Neural cell (in vitro differentiated cells): ENCODE data around the gene TTC32. TPM values are rescaled to one million over a fixed set of nuclear protein-coding genes. Genes with fewer than 3 reads are reported as not detected.

Experiments used
- H2AFZ ChIP-seq: fragments of 200-600, 300-800 bp; sonication (generic), shearing (Covaris generic); 2 replicates; pipeline ENCODE4 v1.6.0; 2014; ENCODE audit warnings: low read depth, mild to moderate bottlenecking, antibody characterized with exemption, low read length, moderate library complexity
- H3F3A ChIP-seq: fragments of 200-600 bp; shearing (Covaris generic); 2 replicates; pipeline ENCODE4 v1.6.1; 2016; ENCODE audit warnings: mild to moderate bottlenecking, moderate library complexity, mixed read lengths, antibody characterized with exemption, low read length; ENCODE audit not compliant: insufficient read depth, poor library complexity, severe bottlenecking
- H3K27ac ChIP-seq: fragments of 200-600, 300-800 bp; sonication (generic), shearing (Covaris generic); 2 replicates; pipeline ENCODE4 v1.5.1; 2014; ENCODE audit warnings: mild to moderate bottlenecking, low read length, moderate library complexity
- H3K27me3 ChIP-seq: fragments of 300-800, 200-600 bp; sonication (generic), shearing (Covaris generic); 2 replicates; pipeline ENCODE4 v1.6.0; 2014; ENCODE audit warnings: mild to moderate bottlenecking, low read depth, low read length, moderate library complexity; ENCODE audit not compliant: insufficient read depth
- H3K36me3 ChIP-seq: fragments of 300-800, 200-600 bp; sonication (generic), shearing (Covaris generic); 2 replicates; pipeline ENCODE4 v1.5.1; 2014; ENCODE audit warnings: mild to moderate bottlenecking, antibody characterized with exemption, low read length, moderate library complexity; ENCODE audit not compliant: insufficient read depth
- H3K4me2 ChIP-seq: fragments of 300-800, 200-600 bp; sonication (generic), shearing (Covaris generic); 2 replicates; pipeline ENCODE4 v1.6.0; 2014; ENCODE audit warnings: mild to moderate bottlenecking, low read length
- H3K4me3 ChIP-seq: fragments of 300-800, 200-600 bp; sonication (generic), shearing (Covaris generic); 2 replicates; pipeline ENCODE4 v1.5.1; 2014; ENCODE audit warnings: mild to moderate bottlenecking, low read length, moderate library complexity
- H3K79me2 ChIP-seq: fragments of 200-600 bp; shearing (Covaris generic); replicated peaks from 2 replicates; pipeline ENCODE4 v1.6.0; 2014; ENCODE audit warnings: mild to moderate bottlenecking, low read length, moderate library complexity; ENCODE audit not compliant: insufficient read depth
- H3K9ac ChIP-seq: fragments of 300-800, 200-600 bp; sonication (generic), shearing (Covaris generic); 2 replicates; pipeline ENCODE4 v1.6.1; 2016; ENCODE audit warnings: mild to moderate bottlenecking, low read length, mixed read lengths
- H3K9me2 ChIP-seq: fragments of 200-600 bp; shearing (Covaris generic); 2 replicates; pipeline ENCODE4 v1.6.1; 2016; ENCODE audit warnings: mild to moderate bottlenecking, low read length, mixed read lengths; ENCODE audit not compliant: insufficient read depth
- H3K9me3 ChIP-seq: fragments of 200-600, 300-800 bp; sonication (generic), shearing (Covaris generic); 2 replicates; pipeline ENCODE4 v1.6.1; 2016; ENCODE audit warnings: mild to moderate bottlenecking, mixed run types, low read length, moderate library complexity, mixed read lengths
- H4K20me1 ChIP-seq: fragments of 200-600 bp; shearing (Covaris generic); 2 replicates; pipeline ENCODE4 v1.6.1; 2016; ENCODE audit warnings: mild to moderate bottlenecking, mixed run types; ENCODE audit not compliant: insufficient read depth
- CTCF ChIP-seq: fragments of 450-650 bp; IDR thresholded peaks from 2 replicates; pipeline ENCODE4 v1.5.1; 2014; ENCODE audit warnings: antibody characterized with exemption, mild to moderate bottlenecking, moderate library complexity; ENCODE audit not compliant: poor library complexity, severe bottlenecking
- EP300 ChIP-seq: fragments of 450-650 bp; conservative IDR thresholded peaks from 2 replicates; pipeline ENCODE4 v1.6.1; 2014; ENCODE audit warnings: antibody characterized with exemption, mild to moderate bottlenecking, moderate library complexity; ENCODE audit not compliant: poor library complexity, severe bottlenecking
- EZH2 ChIP-seq: fragments of 200-600, 300-800 bp; shearing (Covaris generic), sonication (generic); IDR thresholded peaks from 2 replicates; pipeline ENCODE4 v1.6.1; 2014; ENCODE audit warnings: antibody characterized with exemption, low read length, borderline replicate concordance, mild to moderate bottlenecking; ENCODE audit not compliant: insufficient read depth, poor library complexity, severe bottlenecking
- MXI1 ChIP-seq: fragments of 450-650 bp; conservative IDR thresholded peaks from 2 replicates; pipeline ENCODE4 v1.6.1; 2014; ENCODE audit warnings: antibody characterized with exemption, mild to moderate bottlenecking; ENCODE audit not compliant: poor library complexity, severe bottlenecking
- POLR2AphosphoS5 ChIP-seq: IDR thresholded peaks from 2 replicates; pipeline ENCODE4 v1.6.1; 2012
- RAD21 ChIP-seq: fragments of 450-650 bp; conservative IDR thresholded peaks from 2 replicates; pipeline ENCODE4 v1.6.1; 2014; ENCODE audit warnings: antibody characterized with exemption, mild to moderate bottlenecking, moderate library complexity
- REST ChIP-seq: IDR thresholded peaks from 2 replicates; pipeline ENCODE4 v1.6.1; 2012; ENCODE audit warnings: borderline replicate concordance
- SMC3 ChIP-seq: fragments of 450-650 bp; conservative IDR thresholded peaks from 2 replicates; pipeline ENCODE4 v1.6.1; 2014; ENCODE audit warnings: antibody characterized with exemption, mild to moderate bottlenecking, moderate library complexity; ENCODE audit not compliant: poor library complexity
- TAF1 ChIP-seq: IDR thresholded peaks from 2 replicates; pipeline ENCODE4 v1.6.1; 2012; ENCODE audit warnings: low read depth
- polyA plus RNA-seq: library from polyadenylated mRNA; depleted of rRNA; stranded (reverse); fragments of >200 nt; gene quantifications from 2 replicates; pipeline ENCODE4 v1.2.3, GENCODE V29; 2014

The TTC32 gene
- polyA plus RNA-seq, 1 donor from 2014 or later: 106 TPM

- no peaks in the 10 kb centered on the region for H4K20me1 ChIP-seq
- H3K9me3 ChIP-seq: no peaks in the 10 kb centered on the region
- no peak overlapping the region for H3K4me3 ChIP-seq
- no peaks in the 10 kb centered on the region for H3K9me2 ChIP-seq
- no peak overlapping the region for H3K27ac ChIP-seq
- H3K9ac ChIP-seq: no peak overlapping the region
- no peak overlapping the region for H2AFZ ChIP-seq
- H3K36me3 ChIP-seq: no peaks in the 10 kb centered on the region
- no peak overlapping the region for H3K4me2 ChIP-seq
- TF ChIP-seq EP300 (no peak), SMC3 (no peak)
- H3K79me2 ChIP-seq: no peaks in the 10 kb centered on the region
- H3K27me3 ChIP-seq: no peaks in the 10 kb centered on the region
- H3F3A ChIP-seq: no peaks in the 10 kb centered on the region
Measured at GRCh38 chr2:19875280-19875679, 26.5 kb downstream of the TTC32 start.

GRCh38 chr2:19874726-19875125 is 27.1 kb downstream of the TTC32 start:
- no peaks in the 10 kb centered on the region for H3K9me3 ChIP-seq
- TF ChIP-seq SMC3 (no peak), EZH2 (no peak), RAD21 (no peak), EP300 (no peak)
- H4K20me1 ChIP-seq: no peaks in the 10 kb centered on the region
- no peak overlapping the region for H3K4me2 ChIP-seq
- H3K9me2 ChIP-seq: no peaks in the 10 kb centered on the region
- H3K36me3 ChIP-seq: no peaks in the 10 kb centered on the region
- no peaks in the 10 kb centered on the region for H3K79me2 ChIP-seq
- no peak overlapping the region for H3K4me3 ChIP-seq
- no peak overlapping the region for H3K9ac ChIP-seq
- H3K27ac ChIP-seq: no peak overlapping the region
- H2AFZ ChIP-seq: no peak overlapping the region
- H3K27me3 ChIP-seq: no peaks in the 10 kb centered on the region
- H3F3A ChIP-seq: no peaks in the 10 kb centered on the region

GRCh38 chr2:19873014-19873413 is 28.8 kb downstream of the TTC32 start:
- H3K9me3 ChIP-seq: no peaks in the 10 kb centered on the region
- no peak overlapping the region for H3K27ac ChIP-seq
- H3K27me3 ChIP-seq: peaks cover 8% of the 10 kb centered on the region
- TF ChIP-seq EZH2: no peak
- no peak for TF ChIP-seq EP300
- TF ChIP-seq CTCF: no peak
- no peak for TF ChIP-seq RAD21
- TF ChIP-seq POLR2AphosphoS5: no peak
- no peak for TF ChIP-seq REST
- TF ChIP-seq TAF1: no peak
- TF ChIP-seq MXI1: no peak
- TF ChIP-seq SMC3: no peak
- H3K9ac ChIP-seq: no peak overlapping the region
- no peak overlapping the region for H3K4me3 ChIP-seq
- no peak overlapping the region for H3K4me2 ChIP-seq
- no peaks in the 10 kb centered on the region for H3K36me3 ChIP-seq
- H4K20me1 ChIP-seq: no peaks in the 10 kb centered on the region
- H3F3A ChIP-seq: no peaks in the 10 kb centered on the region
- H3K9me2 ChIP-seq: no peaks in the 10 kb centered on the region
- no peaks in the 10 kb centered on the region for H3K79me2 ChIP-seq
- H2AFZ ChIP-seq: no peak overlapping the region
